Umbilical cord (tissue), 2 donors: Measurements from ENCODE around the gene BSN. TPM values are rescaled to one million over a fixed set of nuclear protein-coding genes. Genes with fewer than 3 reads are reported as not detected.
A peak's percentile ranks its signal among the peaks of the same experiment; 100 is the strongest.

Experiments used
- DNase-seq: peaks from one replicate; pipeline ENCODE4 v3.0.0-alpha.2; 2015; ENCODE audit warnings: low spot score
- total RNA-seq: library from RNA; depleted of rRNA; stranded (reverse); fragments of >200 nt; gene quantifications from one replicate; pipeline ENCODE4 v1.2.3, GENCODE V29; 2014; ENCODE audit warnings: low replicate concordance; ENCODE audit not compliant: insufficient read depth

The BSN gene
- total RNA-seq, 1 donor from 2014 or later: 0.96 TPM

- no peak for DNase-seq
Measured at GRCh38 chr3:49713336-49714105, 159.2 kb downstream of the BSN start.

DNA sequence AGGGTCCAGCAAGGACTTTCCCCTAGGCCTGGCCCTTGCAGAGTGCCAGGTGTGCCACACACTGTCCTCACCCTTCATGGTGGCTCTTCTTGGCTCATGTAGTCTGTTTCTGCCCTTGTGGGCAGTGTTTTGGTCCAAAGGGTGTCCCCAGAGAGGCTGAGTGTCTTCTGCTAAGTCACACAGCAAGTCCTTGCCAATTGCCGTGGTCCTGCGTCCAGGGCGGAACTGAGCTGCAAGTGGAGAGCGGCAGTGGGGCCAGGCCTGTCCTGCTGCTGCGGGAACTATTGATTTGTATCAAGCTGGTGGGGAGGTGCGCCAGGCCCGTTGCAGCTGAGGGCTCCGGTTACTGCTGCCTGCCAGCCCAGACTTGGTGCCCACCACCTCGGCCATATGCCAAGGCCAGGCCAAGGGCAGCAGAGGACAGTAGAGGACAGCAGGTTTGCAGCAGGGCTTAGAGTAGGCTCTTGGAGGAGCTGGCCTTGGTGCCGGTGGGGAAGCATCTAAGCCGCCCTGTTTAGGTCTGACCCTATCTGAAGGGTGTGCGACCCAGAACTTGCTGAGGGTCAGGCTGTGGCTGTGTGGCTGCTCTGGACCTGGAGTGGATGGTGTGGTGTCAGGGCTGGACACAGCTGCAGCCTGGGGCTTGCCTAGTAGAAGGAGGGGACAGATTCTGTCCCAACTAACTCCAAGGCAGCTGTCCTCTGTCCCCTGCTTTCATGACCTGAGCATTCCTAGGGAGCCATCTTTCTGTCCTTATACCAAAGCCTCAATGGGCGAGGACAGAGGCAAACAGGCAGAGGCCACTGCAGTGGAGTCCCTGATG lies 160.7 kb downstream of the BSN start:
- DNase-seq: no peak

- no peak for DNase-seq
Measured at GRCh38 chr3:49715611-49716121, 161.4 kb downstream of the BSN start.

GRCh38 chr3:49716169-49716568 lies 161.9 kb downstream of the BSN start:
- DNase-seq: no peak

- DNase-seq: no peak
Measured at GRCh38 chr3:49716691-49717210, 162.5 kb downstream of the BSN start.

- no peak for DNase-seq
Measured at GRCh38 chr3:49717211-49717958, 163.1 kb downstream of the BSN start.

DNA sequence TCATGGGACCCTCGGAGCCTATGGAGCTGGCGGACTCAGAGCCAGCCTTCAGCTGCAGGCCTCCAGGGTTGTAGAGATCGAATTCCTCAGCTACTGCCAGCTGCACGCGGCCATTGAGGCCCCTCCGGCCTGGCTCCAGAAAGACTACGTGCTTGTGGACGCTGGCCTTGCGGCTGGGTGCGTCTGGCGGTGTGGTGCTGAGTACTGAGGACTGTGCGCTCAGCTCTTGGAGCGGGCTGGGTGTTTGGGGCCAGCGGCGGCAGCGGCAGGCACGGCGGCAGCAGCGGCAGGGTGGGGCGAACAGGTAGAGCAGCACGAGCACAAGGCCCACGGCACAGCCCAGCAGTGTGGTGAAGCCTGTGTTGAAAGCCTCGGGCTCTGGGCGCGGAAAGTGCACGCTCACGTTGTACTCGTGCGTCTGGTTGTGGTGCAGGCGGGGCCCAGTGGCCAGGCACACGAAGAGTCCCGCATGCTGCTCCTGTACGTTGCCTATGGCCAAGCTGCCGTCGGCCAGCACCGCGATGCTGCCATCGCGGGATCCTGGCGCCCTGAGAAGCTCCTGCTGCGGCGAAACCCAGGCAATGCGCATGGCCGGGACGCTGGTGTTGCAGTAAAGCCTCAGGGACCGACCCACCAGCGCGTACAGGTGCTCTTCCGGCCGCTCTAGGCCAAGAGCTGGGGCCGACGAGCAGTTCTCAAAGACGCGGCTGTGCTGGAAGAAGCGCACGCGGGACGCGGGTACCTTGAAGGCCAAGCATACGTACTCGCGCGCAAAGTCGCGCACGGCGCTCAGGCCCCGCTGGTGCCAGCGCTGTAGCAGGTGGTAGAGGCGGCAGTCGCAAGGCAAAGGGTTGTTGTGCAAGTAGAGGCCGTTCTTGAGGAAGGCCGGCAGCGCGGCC lies 163.9 kb downstream of the BSN start:
- no peak for DNase-seq

- DNase-seq: no peak
Measured at GRCh38 chr3:49718858-49719213, 164.6 kb downstream of the BSN start.

DNA sequence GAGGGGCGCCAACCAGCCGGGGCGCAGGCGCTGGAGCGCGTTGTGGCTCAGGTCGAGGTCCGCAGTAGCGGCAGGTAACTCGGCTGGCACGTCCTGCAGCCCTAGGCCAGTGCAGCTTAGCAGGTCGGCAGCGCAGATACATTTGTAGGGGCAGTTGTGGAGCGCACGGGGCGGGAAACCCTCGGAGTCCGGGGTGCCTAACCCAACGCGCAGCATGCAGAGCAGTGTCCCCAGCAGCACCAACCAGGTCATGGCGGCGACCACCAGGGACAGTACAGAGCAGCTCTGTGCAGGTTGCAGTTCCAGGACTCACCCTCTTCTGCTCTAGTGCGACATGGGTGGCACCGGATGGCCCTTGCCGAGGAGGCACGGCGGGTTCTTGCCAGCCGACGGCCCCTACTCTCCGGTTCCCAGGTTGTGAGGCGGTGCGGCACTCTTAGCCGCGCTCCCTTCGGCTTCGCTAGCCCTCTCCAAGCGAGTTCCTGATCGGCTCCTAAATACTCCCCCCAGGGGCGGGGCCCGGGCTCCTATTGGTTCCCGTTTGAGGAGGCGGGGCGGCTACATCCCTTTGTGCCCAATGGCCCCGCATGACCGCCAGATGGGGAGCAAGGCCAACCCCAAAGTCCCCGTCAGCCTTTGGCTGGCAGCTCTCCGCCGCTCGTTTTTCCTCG lies 165.1 kb downstream of the BSN start, which contains the start of gene AMIGO3:
Gene AMIGO3 (minus strand): TSS at position 471 of the 671 bp plus-strand sequence. CDS start 219 bp downstream, at position 252.
- peak; percentile 97 for DNase-seq

Other genes starting within 250 kb of the BSN start
- gene USP4, start 214.4 kb upstream of the BSN start, total RNA-seq: 14.4 TPM
- gene GPX1, start 196.1 kb upstream of the BSN start, total RNA-seq: 94.6 TPM
- 351 TPM for gene RHOA, start 142.5 kb upstream of the BSN start, total RNA-seq
- gene TCTA, start 142.1 kb upstream of the BSN start, total RNA-seq: 10.1 TPM
- gene AMT, start 132.0 kb upstream of the BSN start, total RNA-seq: 13.5 TPM
- 10.6 TPM for gene NICN1, start 125.2 kb upstream of the BSN start, total RNA-seq
- 23.6 TPM for gene DAG1, start 84.2 kb upstream of the BSN start, total RNA-seq
- 66.7 TPM for gene APEH, start 119.9 kb downstream of the BSN start, total RNA-seq
- gene MST1, start 135.0 kb downstream of the BSN start, total RNA-seq: 2.2 TPM
- 13.7 TPM for gene RNF123, start 135.1 kb downstream of the BSN start, total RNA-seq
- gene AMIGO3, start 165.2 kb downstream of the BSN start, total RNA-seq: 2.4 TPM
- gene GMPPB, start 169.5 kb downstream of the BSN start, total RNA-seq: 20.9 TPM
- 25.8 TPM for gene IP6K1, start 232.1 kb downstream of the BSN start, total RNA-seq
- not detected for gene CDHR4, start 245.4 kb downstream of the BSN start, total RNA-seq
- gene INKA1, start 248.8 kb downstream of the BSN start, total RNA-seq: 7.7 TPM